NCI-H460 (cell line): Measurements from ENCODE around the gene ESX1. TPM values are rescaled to one million over a fixed set of nuclear protein-coding genes. Genes with fewer than 3 reads are reported as not detected.
"Not testable (repeated sequence)": the region's sequence is repeated elsewhere in the genome, so short reads cannot be mapped to it uniquely, and the experiment has no call there.

Source experiments
- DNase-seq: peaks from one replicate; pipeline ENCODE4 v3.0.0-alpha.2; 2016; ENCODE audit warnings: low read depth; ENCODE audit errors: extremely low read depth
- polyA plus RNA-seq: library from polyadenylated mRNA; depleted of rRNA; stranded (reverse); fragments of >200 nt; gene quantifications from 2 replicates; pipeline ENCODE4 v1.2.3, GENCODE V29; 2014; cell fraction: nucleus; rRNA removed
- total RNA-seq: library from RNA; depleted of rRNA; stranded (reverse); fragments of >200 nt; shearing (Covaris generic); gene quantifications from 2 replicates; pipeline ENCODE4 v1.2.3, GENCODE V29; 2014; rRNA removed

Gene ESX1
- not detected in 2 replicates for total RNA-seq
- polyA plus RNA-seq = not detected in 2 replicates

GRCh38 chrX:104254442-104255115, at the start of gene ESX1:
Gene ESX1 (minus strand): TSS chrX:104254933. CDS start chrX:104254849, 84 bp downstream.
- DNase-seq = no peak

DNA sequence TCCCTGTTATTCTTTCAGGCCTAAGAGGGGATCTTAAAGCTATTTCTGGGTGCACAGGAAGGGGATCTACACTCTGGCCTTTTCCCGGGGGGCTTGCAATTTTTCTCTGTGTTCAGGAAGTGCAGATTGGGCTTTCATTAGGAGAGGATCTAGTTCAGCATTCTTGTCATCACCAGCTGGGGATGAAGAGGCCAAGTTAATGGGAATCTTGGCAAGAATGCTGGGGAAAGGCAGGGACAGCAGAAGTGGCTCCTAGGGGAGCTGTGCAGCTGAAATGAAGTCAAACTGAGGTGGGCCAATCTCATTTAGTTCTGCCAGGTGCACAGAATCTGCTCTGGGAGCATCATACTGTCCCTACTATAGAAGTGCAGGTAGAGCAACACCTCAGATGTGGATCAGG, 40.9 kb upstream of the ESX1 start:
- no peak for DNase-seq

DNA sequence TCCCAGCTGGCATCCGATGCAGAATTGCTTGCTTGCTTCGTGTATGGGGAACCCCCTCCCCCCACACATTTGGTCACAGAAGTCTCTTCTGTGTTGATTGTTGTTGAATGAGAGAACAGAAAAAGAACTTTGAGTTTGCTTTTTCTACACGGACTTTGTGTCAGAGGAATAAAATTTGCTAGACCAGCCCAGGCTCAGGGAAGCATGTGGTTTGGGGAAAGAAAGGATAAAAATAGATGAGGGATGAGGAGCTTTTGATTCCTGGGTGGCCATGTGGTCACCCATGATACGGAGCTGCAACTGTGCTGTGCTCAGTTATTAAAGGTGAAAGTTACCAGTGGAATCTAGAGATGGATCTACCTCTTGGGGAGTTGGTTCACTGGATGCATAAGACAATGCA, 34.2 kb upstream of the ESX1 start:
- DNase-seq = no peak

- DNase-seq = no peak
Observed at GRCh38 chrX:104288269-104288668, 33.5 kb upstream of the ESX1 start.

GRCh38 chrX:104285201-104285600, 30.5 kb upstream of the ESX1 start:
- DNase-seq = no peak

DNA sequence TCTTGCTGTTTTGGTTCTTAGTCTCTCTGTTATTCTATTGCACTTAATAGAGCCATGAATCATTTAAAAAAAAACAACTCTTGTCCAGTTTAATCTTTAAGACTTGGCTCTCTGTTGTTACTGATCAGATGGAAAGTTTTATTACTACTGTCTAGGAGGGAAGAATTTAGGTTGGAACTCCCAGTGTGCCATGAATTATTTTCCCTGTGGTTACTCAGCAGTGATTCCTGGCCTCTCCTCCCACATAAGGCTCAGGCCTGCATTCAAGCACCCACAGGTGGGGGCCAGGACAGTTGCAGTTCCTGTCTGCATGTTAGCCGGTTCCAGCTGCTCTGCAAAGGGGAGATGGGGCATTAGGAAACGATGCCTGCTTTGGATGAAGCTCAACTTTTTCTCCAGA, 29.8 kb upstream of the ESX1 start:
- no peak for DNase-seq

- DNase-seq = no peak
Observed at GRCh38 chrX:104282166-104282725, 27.5 kb upstream of the ESX1 start.

DNA sequence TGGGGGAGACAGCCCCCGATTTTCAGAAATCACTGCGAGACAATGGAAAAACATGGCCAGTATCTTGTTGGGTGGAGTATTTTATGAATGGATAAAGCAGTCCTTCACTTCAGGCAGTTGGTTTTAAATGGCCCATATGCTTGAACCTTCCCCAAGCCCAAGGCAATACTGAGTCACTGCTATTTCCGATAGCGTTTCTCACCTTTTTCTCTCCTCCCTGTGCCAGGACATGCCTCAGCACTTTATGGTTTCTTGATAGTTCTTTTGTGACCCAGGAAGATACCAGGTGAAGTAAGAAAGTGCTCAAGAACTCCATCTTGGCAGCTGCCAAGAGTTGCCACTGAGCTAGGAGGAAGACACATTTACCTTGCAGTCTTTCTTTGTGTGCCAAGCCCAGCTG, 26.8 kb upstream of the ESX1 start:
- no peak for DNase-seq

DNA sequence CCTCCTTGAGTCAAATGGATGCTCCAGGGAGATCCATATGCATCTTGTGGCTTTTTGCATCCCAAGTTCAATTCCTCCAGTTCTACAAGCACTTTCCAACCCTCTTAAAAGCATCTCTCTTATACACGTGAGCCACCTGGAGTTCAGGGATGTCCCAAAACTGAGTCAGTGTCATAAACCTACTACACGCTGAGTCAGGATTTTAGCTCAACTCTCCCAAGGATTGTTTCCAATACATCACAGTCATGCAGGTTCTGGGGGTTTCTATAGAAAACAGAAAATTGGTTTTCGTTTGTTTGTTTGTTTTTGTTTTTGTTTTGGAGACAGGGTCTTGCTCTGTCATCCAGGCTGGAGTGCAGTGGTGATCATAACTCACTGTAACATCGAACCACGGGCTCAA, 25.9 kb upstream of the ESX1 start:
- no peak for DNase-seq

GRCh38 chrX:104270916-104271512, 16.3 kb upstream of the ESX1 start:
- peak; percentile 57 for DNase-seq

DNA sequence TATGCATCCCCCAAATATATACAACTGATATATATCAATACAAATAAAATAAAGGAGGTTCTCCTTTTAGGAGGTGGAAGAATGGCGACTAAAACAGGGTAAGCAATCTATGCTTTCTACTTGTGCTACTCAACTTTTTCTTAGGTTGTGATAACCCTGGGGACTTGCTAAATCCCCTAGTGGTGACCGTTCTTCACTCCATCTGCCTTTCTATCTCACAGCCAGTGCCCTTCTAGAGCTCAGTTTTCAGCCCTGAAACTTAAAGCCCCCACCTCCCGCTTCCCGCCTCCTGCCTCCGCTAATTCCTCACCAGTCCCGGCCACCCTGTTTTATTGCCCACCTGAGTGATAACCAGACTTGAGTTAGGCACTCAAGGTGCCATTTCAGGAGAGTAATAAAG, 15.5 kb upstream of the ESX1 start:
- no peak for DNase-seq

DNA sequence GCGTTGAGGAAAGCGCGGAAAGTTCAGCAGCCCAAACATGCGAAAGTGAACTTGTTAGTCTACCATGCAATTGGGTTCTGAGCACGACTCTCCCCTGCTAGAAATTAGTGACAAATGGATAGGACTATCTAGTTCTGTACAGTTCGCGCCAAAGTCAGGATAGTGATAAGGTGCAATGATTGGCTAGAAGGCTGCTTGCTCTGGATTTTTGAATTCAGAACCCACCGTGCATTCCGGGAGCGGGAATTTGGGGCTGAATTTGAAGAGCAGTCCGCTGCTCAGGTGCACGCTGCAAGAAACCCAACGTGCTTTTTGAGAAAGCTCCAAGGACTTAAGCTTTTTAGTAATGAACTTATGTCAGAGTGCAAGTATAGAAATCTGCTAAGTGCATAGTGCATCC, 732 bp upstream of the ESX1 start:
- DNase-seq = no peak

- DNase-seq = no peak
Observed at GRCh38 chrX:104253567-104254441, 929 bp downstream of the ESX1 start.

GRCh38 chrX:104250470-104250869, 4.3 kb downstream of the ESX1 start:
- no peak for DNase-seq

GRCh38 chrX:104230060-104230459, 24.7 kb downstream of the ESX1 start:
- not testable (repeated sequence) for DNase-seq

GRCh38 chrX:104211187-104211586, 43.5 kb downstream of the ESX1 start:
- DNase-seq = no peak

- DNase-seq = no peak
Observed at GRCh38 chrX:104205548-104205947, 49.2 kb downstream of the ESX1 start.
